Activated gamma-delta T cell (primary cell): ENCODE data around the gene CCDC197.

ENCODE experiments used
- DNase-seq: peaks from one replicate; lab custom pipeline; 2025; lab: John Stamatoyannopoulos, UW

CCDC197 gene

DNA sequence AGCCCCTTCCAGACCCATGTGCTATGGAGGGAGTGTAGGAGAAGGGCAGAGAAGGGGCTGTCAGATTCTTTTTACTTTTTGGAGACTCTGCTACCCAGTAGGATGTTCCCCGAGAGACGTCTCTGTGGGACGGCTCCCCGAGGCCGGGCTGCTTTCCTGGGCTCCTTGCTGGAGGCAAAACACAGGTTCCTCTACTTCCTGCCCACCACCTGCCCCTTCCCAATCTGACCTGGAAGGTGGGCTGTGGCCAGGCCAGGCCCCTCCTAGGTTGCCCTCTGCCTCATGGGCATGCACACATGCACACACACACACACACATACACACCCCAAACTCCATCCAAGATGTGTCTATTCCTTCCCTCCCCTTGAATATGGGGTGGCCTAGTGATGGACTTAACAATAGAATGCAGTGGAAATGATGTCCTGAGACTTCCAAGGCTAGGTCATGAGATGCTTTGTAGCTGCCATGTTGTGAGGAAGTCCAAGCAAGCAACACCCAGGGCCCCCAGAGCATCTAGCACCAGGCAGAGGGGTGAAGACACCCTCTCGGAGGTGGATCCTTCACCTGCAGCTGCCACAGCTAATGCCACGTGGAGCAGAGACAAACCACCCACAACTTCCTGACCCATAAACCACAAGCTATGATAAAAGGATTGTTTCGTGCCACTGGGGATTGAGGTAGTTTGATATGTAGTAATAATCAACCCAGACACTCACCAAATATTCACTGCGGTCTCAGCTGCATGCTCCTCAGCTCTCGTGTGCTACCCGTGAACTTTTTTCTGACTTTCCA, 19.1 kb upstream of the CCDC197 start:
- DNase-seq = no peak

DNA sequence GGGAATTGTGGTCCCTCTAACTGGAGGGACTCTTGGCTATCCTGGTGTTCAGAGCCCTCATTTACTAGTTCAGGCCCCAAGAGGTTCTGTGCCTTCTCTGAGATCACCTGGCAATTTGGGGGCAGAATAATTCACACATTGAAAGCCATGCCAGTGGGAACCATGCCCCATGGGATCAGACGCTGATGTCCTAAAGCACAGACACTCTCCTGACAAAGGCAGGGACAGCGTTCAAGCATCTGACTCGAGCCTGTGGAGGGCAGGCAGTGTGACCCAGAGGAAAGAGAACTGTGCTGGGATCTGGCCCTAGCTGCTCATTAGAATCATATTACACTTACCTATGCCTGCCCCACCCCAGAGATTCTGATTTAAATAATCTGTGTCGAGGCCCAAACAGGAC, 18.4 kb upstream of the CCDC197 start:
- no peak for DNase-seq

DNA sequence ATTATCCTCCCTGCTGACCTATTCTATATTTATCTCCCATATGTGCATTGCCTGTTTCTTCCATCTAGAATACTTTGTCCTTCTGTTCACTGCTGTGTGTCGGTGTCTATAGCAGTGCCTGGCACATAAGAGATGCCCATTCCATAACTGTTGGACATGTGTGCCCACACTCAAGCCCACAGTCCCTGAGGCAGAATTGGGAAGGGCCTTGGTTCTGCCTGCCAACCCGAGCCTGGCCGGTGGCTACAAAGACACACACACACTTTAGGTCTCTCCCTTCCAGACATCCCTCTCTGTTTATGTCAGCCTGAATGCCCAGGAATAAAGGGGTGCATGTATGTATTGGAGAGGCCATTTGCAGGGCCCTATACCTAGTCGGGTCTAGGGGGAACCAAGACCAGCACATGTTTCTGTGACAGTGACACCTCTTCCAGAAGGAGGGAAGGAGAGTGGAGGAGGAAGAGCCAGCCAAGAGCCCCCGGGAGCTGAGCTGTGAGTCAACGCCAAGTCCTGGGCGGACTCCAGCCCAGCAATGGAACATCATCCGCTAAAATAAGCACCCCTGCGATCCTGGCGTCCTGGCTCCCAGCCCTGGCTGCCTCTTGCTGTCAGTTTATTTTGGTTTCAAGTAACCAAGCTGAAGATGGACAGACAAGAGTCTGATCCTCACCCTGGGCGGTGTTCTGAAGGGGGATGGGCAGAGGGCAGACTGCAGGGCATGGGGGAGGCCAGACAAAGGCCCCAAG, 16.5 kb upstream of the CCDC197 start:
- DNase-seq = no peak

DNA sequence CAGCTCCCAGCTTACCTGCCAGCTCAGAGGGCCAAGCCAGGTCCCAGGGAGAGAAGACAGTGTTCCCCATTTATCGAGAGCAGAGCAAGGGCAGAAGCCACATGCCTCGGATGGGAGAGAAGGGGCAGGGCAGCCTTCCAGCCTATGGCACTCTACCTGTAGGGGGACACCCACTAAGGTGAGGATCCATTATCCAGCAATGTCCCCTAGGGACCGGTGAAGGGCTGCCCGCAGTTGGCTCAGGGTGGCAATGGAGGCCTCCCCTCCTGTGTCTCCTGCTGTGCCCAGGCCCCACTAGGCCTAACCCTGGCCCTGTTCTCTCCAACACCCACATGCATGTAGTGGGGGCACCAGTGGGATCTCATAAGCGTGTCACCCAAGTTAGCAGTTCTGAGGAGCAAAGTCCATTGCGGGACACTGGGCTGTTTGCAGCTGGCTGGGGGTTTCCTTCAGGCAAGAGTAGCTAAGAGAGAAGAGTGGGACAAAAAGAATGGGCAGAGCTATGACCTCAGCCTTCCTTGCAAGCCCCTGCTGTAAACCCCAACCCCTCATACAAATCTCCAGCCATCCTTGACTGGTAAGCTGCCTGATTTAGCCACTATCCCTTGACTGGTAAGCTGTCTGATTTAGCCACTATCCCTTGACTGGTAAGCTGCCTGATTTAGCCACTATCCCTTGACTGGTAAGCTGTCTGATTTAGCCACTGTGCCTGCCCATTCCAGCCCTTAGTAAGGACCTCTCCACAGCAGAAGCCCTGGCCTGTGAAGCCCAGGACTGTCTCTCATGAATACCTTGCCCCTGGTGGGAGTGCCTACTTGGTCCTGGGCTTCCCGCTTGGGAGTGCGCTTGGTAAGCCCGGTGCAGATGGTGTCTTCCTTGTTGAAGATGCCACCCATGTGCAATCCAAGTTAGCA, 15.5 kb upstream of the CCDC197 start:
- no peak for DNase-seq

DNA sequence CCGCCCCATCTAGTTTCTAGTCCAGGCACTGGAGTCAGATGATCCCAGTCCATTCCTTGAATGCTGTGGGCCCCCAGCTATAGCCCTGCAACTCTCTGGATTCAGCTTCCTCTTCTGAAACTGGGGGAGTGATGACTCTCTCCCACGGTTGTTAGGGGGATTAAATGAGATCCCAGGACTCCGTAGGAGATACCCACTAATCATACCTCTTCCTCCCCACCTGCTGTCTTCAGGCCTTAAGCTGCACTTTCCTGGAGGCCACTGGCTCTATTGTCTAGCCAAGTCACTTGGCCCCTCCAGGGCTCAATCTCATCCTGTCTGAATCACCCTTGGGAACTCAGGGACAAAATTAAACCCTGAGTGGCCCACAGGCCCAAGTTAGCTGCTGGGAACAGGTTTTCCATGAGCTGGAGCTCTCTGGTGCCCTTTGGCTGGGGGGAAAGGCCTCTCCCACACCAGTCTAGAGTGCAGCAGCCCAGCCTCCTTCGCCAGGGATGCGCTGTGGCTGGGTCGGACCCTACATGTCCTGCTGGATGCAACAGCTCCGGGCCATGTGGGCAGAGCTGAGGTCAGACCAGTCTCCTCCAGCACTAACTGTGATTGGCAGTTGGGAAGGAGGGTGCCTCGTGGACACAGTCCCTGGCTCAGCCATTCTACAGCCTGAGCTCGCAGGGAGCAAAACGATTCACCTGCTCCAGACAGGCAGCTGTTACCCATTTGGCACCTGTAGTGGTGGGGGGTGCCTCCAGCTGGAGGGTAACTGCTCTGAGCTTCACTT, 14.7 kb upstream of the CCDC197 start:
- no peak for DNase-seq

DNA sequence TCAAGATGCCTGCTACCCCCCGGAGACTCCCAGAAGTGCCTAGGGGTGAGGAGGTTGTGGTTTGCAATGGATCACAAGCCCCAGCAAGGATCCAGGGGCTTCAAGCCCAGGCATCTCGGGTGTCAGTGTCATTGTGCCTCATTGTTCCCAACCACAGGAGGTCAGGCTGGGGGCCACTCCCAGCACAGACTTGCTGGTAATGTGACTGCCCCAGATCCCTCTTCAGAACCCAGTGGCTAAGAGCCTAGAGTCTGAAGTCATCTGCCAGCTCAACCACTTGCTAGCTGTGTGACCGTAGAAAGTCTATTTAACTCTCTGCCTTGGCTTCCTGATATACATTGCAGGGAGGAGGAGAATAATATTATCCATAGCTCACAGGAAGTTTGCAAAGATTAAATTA, 13.0 kb upstream of the CCDC197 start:
- DNase-seq = no peak

DNA sequence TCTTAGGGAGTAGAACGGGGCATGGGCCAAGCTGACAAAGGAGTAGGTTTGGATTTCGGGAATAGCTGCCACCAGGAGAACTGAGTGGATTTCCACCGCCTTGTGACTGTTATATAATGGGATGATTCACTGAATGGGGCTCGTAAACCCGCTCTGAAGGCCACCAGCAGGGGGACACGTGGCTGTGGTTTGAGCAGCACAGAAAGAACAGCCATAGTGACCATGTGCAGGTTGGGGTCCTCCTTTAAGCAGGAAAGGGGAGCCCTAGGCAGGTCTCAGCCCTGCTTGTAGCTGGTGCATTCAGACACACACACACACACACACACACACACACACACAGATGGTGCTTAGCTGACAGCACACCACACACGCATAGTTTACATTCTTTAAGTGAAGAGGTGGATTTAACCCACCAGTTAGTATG, 12.1 kb upstream of the CCDC197 start:
- no peak for DNase-seq

DNA sequence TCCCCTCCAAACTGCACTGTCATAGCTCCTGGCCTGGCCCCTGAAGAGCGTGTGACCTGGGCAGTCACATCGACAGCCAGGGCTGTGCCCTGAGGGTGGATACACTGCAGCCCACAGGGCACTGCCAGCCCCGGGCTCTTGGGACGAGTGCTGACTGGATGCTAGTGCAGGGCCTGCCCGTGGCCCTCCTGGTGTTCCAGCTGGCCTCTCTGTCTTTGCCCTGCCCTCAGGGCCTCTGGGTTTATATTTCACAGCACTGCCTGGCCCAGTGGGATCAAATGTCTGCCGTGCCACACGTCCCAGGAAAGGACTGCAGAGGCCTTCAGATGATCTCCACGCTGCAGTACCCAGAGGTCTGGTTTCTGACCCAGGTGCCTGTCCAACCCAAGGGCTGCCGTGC, 10.1 kb upstream of the CCDC197 start:
- DNase-seq = no peak

DNA sequence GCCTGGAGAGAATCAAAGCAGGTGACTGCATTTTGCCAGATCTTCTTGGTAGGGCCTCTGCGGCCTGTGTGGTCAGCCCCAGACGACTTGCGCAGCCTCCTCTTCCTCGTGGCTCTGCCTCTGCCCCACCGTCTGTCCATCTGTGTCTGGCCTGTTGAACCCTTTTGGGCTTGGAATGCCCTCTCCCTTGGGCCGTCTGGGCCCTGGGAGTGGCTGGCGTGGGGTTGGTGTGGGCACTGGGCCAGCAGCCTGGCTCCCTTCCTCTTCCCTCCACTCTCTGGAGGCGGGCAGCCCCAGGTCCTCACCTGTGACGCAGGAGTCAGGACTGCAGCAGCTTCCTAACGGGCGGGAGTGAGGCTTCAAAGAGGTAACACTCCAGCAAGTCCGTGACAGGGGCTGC, 9.7 kb upstream of the CCDC197 start:
- no peak for DNase-seq

DNA sequence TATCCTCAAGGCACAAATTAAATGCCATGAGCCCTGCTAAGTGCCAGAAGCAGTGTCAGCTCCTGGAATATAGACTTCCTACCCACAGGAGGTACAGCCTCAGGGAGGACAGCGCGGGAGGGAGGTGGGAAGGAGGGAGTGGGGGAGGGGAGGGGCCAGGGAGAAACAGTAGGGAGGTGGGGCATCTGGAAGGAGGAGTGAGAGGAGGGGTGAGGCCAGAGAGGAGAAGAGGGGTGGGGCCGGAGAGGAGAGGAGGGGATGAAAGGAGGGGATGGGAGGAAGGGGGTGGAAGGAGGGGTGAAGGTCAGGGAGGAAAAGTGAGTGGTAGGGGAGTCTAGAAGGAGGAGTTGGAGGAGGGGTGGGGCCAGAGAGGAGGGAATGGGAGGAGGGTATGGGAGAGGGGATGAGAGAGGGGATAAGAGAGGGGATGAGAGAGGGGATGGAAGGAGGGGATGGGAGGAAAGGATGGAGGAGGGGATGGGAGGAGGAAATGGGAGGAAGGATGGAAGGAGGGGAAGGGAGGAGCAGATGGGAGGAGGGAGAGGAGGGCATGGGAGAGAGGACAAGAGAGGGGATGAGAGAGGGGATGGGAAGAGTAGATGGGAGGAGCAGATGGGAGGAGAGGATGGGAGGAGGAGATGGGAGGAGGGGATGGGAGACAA, 9.2 kb upstream of the CCDC197 start:
- no peak for DNase-seq

DNA sequence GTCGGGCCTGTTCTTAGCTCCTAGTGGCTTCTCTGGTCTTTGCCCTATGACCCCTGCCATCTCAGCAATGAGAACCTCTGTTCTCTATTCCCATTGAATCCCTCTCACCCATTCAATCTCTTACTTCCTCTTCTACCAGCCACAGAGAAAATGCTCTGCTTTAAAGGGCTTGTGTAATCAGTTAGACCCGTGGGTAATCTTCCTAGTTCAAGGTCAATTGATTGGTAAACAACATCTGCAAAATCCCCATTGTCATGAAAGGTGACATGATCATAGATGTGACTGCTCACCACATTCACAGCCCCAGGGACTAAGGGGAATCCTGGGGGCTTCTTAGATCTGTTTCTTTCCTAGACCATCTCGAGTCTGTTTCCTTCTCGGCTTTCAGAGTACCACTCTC, 7.2 kb upstream of the CCDC197 start:
- DNase-seq = no peak

DNA sequence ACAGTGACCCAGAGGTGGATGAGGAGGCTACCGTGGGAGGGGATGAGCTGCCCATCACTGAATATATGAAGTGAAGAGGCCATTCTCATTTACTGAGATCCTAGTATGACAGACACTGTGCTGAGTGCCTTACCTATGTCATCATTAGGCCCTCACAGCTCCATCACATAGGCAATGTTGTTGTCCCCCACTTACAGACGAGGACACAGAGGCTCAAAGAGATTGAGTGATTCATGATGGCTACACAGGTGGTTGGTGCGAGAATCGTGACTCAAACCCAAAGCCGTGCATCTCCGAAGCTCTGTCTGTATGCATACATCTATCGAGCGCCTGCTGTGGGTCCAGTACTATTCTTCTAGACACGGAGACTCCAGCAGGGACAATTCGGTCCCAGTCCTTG, 5.9 kb upstream of the CCDC197 start:
- no peak for DNase-seq

DNA sequence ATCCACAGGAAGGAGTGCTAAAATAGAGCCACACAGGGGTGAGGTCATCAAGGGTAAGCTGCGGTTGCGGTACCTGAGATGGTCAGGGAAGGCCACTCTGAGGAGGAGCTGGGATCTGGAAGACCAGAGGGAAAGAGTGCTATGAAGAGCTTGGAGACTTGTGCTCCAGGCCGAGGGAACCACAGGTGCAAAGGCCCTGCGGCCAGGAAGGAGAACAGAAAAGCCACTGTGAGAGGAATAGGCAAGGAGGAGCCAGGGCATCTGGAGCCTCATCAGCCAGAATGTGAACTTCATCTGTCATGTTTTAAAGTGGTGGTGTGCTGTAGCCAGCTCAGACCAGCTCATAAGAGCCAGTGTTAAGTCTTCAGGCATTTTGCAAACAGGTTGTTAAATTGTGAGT, 5.5 kb upstream of the CCDC197 start:
- DNase-seq = no peak

DNA sequence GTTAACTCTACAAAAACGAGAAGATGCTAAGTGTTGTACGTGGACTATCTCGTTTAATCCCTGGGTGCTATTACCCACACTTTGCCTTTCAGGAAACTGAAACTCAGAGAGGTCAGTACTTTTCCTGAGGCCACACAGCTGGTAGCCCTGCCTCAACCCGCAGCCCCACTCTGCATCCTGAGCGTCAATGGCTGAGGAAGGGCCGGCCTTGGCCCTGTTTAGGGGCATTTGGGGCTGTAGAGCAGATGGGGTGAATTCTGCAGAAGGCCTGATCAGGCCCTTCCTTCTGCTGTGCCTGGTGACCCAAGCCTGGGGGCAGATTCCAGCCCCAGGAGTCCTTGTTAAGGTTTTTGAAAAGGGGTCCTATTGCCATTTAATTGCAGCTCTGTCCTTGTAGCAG, 3.7 kb upstream of the CCDC197 start:
- DNase-seq = no peak

DNA sequence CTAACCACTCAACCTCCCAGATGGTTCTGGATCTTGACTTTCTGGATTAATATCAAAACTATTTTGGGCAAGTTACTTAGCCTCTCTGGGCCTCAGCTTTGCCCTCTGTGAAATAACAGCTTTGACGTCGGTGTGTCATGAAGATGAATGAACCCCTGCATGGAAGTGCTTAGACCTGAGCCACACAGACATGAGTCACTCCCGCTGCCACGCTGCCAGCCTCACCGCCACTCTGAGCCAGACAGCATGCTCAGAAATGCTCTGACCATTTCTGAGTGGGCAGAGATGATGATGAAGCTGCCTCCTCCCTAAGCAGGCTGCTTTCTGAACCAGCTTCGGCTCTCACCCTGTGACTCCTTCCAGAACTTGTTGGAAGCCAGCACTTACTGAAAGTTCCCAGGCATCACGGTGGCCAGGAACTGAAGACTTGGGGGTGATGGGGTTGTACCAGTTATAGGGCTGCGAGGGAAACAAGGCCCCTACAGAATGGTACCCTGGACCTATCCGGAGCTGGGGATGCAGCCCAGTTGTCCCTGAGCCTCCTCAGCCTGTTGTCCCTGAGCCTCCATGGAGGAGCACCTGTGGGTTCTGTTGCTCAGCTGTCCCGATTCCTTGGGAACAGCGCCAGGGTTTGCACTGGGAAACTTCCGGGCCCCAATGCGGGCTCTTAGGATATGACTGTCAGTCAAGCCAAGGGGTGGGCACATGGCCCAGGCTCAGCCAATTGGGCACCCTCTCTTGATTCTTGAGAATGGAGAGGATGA, 2.0 kb upstream of the CCDC197 start:
- DNase-seq = no peak

DNA sequence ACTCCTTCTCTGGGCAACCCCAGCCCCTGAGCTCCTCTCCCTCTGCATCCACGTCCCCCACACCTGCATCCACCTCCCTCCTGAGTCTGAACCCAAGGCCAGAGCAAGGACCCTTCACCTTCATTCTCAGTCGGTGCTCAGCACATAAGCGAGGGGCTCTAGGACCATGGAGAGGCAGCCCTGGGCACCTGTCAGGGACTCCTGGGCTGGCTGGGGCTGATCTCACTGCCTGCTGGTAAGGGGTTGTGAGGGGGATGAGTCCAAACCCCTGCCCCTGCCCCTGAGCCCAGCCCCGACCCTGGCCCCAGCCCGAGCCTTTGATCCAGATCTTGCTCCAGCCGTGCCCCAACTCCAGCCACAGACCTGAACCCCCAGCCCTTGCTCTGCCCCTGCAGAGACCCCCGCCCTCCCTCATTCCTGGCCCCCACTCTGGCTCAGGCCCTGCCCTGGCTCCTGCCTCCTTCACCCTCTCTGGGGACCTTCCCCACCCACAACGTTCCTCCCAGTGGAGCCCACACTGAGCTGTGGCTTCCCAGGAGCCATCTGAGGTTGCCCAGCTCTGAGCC, 888 bp upstream of the CCDC197 start:
- DNase-seq = no peak

DNA sequence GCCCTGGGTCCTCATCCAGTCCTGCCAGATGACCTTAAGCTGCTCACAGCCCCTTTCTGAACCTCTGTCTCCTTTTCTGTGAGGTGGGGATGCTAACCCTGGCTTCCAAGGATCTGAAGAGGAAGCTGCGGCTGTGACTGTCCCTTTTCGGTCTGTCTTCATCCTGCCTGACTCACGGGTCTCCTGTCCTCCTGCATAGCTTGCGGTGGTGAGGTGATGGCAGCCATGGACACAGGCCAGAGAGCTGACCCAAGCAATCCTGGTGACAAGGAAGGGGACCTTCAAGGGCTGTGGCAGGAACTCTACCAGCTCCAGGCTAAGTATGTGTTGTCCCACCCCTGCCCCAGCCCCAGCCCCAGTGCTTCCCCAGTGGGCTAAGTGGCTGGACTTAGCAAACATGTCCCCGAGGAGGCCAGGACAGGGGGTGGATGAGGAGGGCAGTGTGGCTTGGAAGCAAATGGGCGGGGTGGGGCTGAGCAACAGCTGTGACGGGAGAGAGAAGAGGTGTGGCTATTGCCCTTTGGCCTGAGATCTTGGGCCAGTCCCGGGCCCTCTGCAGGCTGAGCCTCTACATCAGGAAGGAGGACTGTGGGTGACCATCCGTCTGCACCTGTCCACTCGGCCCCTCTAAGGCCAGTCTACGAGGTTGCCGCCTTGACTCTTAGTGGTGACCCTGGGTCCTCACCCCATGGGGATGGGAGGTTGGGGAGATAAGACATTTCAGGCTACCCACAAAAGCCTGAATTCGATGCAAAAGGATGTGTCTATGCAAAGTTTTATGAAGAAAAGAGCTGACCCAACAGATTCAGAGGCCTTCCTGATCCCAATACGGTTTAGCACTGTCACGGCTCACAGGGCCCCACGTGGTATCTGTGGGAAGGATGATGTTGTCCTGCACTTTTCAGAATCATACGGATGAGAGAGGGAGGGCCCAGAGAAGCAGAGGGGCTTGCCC, 1.1 kb downstream of the CCDC197 start:
- DNase-seq = no peak

DNA sequence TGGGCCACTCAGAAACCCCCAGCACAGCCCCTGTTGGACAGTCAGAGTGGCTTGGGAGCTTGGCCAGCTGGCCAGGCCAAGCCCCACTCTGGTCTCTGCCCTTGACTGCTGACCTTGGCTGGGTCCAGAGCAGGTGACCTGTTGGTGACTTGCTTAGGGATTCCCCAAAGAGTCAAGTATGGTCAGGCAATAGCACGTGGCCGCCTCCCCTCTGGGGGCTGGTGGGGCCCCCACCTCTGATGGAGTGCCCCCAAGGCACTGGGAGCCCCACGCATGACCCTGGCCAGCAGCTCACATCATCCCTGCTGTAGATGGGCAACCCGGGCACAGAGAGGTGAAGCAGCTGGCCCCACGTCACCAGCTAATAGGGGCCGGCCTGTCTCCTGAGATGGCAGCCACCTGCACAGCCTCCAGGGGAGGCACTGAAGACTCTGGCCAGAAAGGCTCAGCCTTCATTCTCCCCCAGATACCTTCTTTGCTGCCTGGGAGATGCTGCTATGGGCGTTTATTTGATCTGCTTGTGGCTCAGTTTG, 1.8 kb downstream of the CCDC197 start:
- DNase-seq = no peak

DNA sequence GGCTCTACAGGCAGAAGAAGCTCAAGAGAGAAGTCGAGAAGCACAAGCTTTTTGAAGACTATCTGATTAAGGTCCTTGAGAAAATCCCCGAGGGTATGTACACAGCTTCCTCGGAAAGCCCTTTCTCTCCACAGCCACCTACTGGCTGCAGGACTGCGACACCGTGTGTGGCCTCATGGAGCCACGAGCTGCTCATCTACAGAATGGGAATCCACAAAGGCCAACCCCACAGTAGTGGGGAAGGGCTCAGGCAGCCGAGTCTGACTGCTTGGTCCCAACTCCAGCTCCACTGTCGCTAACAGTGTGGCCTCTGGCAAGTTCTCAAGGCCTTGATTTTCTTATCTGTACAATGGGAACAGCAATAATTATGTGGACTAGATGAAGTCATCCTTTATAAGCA, 2.5 kb downstream of the CCDC197 start:
- DNase-seq = no peak
